Thoracic aorta (tissue), 2 donors: ENCODE results near the gene ATAD3C. TPM values are rescaled to one million over a fixed set of nuclear protein-coding genes. Genes with fewer than 3 reads are reported as not detected.
A peak's percentile ranks its signal among the peaks of the same experiment; 100 is the strongest.

ENCODE experiments used
- ATAC-seq: fragments of 150-250 bp; one replicate; pipeline ENCODE4 v1.8.0; 2017; ENCODE audit warnings: low read depth; ENCODE audit not compliant: insufficient number of reproducible peaks, low FRiP score
- DNase-seq: peaks from one replicate; pipeline ENCODE4 v3.0.0-alpha.2; 2020; ENCODE audit warnings: low spot score
- H3K27ac ChIP-seq, 2 donors: fragments of 200-600 bp; sonication (generic); 1 replicate in 1 of 2; 2 replicates in 1 of 2; pipeline ENCODE4 v1.5.1; 2016; ENCODE audit warnings: mild to moderate bottlenecking in 2 of 2, moderate library complexity in 2 of 2
- H3K27me3 ChIP-seq: fragments of 200-600 bp; sonication (generic); replicated peaks from 2 replicates; pipeline ENCODE4 v1.6.0; 2016; ENCODE audit warnings: mild to moderate bottlenecking; ENCODE audit not compliant: insufficient read depth
- H3K36me3 ChIP-seq: fragments of 200-600 bp; sonication (generic); one replicate; pipeline ENCODE4 v1.5.1; 2016
- H3K4me1 ChIP-seq, 2 donors: fragments of 200-600 bp; sonication (generic); 1 replicate in 1 of 2; 2 replicates in 1 of 2; pipeline versions ENCODE4 v1.5.1 to v1.6.0; 2016; ENCODE audit warnings: low read depth in 2 of 2, mild to moderate bottlenecking in 1 of 2; ENCODE audit not compliant: control insufficient read depth in 1 of 2
- H3K4me3 ChIP-seq: fragments of 200-600 bp; sonication (generic); 2 replicates; pipeline ENCODE4 v1.5.1; 2016; ENCODE audit warnings: mild to moderate bottlenecking
- H3K9me3 ChIP-seq: fragments of 200-600 bp; sonication (generic); 2 replicates; pipeline ENCODE4 v1.5.1; 2016
- CTCF ChIP-seq: fragments of 200-600 bp; sonication (generic); IDR thresholded peaks from one replicate; pipeline ENCODE4 v1.5.1; 2019; ENCODE audit warnings: antibody characterized with exemption
- total RNA-seq, 2 donors: library from RNA; depleted of rRNA; stranded (reverse); fragments of >200 nt; gene quantifications; one replicate each; pipeline versions ENCODE4 v1.1.0 to v1.2.3, GENCODE V29; 2016

The ATAD3C gene
- total RNA-seq, 2 donors from 2014 or later, result 0.27 TPM; not detected in 1

GRCh38 chr1:1431845-1432273, 17.6 kb upstream of the ATAD3C start:
- Histone ChIP-seq H3K4me1 (peaks cover 15 to 56% of the 10 kb centered on the region in 2 donors), H3K9me3 (no peaks in the 10 kb centered on the region), H3K27me3 (no peaks in the 10 kb centered on the region), H3K27ac (peak overlapping the region; percentile 26 to 75), H3K4me3 (no peak overlapping the region), H3K36me3 (no peaks in the 10 kb centered on the region)
- DNase-seq (no peak), ATAC-seq (no peak)
- TF ChIP-seq CTCF, result no peak

- no peak for DNase-seq
- Histone ChIP-seq H3K27ac (peak overlapping the region; percentile 26 to 83), H3K9me3 (no peaks in the 10 kb centered on the region), H3K4me1 (peaks cover 15 to 61% of the 10 kb centered on the region in 2 donors), H3K36me3 (no peaks in the 10 kb centered on the region), H3K27me3 (no peaks in the 10 kb centered on the region), H3K4me3 (no peak overlapping the region)
- ATAC-seq, result no peak
- TF ChIP-seq CTCF, result no peak
Measured at GRCh38 chr1:1432274-1432950, 17.1 kb upstream of the ATAD3C start.

- Histone ChIP-seq H3K9me3 (no peaks in the 10 kb centered on the region), H3K4me1 (peaks cover 15 to 58% of the 10 kb centered on the region in 2 donors), H3K27ac (peak overlapping the region; percentile 68 to 83), H3K4me3 (peak overlapping the region; percentile 7), H3K36me3 (no peaks in the 10 kb centered on the region), H3K27me3 (no peaks in the 10 kb centered on the region)
- no peak for TF ChIP-seq CTCF
- no peak for ATAC-seq
- no peak for DNase-seq
Measured at GRCh38 chr1:1432951-1433803, 16.3 kb upstream of the ATAD3C start.

- H3K4me1 ChIP-seq, result peaks cover 15 to 58% of the 10 kb centered on the region in 2 donors
- no peaks in the 10 kb centered on the region for H3K36me3 ChIP-seq
- no peak for DNase-seq
- H3K9me3 ChIP-seq, result no peaks in the 10 kb centered on the region
- TF ChIP-seq CTCF, result no peak
- peak overlapping the region; percentile 68 to 83 for H3K27ac ChIP-seq
- no peak for ATAC-seq
- peak overlapping the region; percentile 7 for H3K4me3 ChIP-seq
- no peaks in the 10 kb centered on the region for H3K27me3 ChIP-seq
Measured at GRCh38 chr1:1433804-1434130, 15.7 kb upstream of the ATAD3C start.

- Histone ChIP-seq H3K27ac (peak overlapping the region; percentile 68 to 83), H3K4me3 (peak overlapping the region; percentile 69), H3K36me3 (no peaks in the 10 kb centered on the region), H3K4me1 (peaks cover 15 to 58% of the 10 kb centered on the region in 2 donors), H3K9me3 (no peaks in the 10 kb centered on the region), H3K27me3 (no peaks in the 10 kb centered on the region)
- DNase-seq (no peak), ATAC-seq (no peak)
- TF ChIP-seq CTCF, result no peak
Measured at GRCh38 chr1:1434131-1434823, 15.2 kb upstream of the ATAD3C start.
